ENCODE results near the gene RGSL1.
A peak's percentile ranks its signal among the peaks of the same experiment; 100 is the strongest.
"Not testable (repeated sequence)": the region's sequence is repeated elsewhere in the genome, so short reads cannot be mapped to it uniquely, and the experiment has no call there.

RGSL1 gene

GRCh38 chr1:182441719-182442118 lies 8.2 kb upstream of the RGSL1 start:
- no peak for DNase-seq (ENCODE audit: low read depth)
- no peak overlapping the region for H3K4me3 ChIP-seq (ENCODE audit: low read depth, low read length)
- in situ Hi-C loops (cut with HindIII; ENCODE audit: low sequenced_read_pairs) = no loop called here
- TF ChIP-seq, protein P1, sequence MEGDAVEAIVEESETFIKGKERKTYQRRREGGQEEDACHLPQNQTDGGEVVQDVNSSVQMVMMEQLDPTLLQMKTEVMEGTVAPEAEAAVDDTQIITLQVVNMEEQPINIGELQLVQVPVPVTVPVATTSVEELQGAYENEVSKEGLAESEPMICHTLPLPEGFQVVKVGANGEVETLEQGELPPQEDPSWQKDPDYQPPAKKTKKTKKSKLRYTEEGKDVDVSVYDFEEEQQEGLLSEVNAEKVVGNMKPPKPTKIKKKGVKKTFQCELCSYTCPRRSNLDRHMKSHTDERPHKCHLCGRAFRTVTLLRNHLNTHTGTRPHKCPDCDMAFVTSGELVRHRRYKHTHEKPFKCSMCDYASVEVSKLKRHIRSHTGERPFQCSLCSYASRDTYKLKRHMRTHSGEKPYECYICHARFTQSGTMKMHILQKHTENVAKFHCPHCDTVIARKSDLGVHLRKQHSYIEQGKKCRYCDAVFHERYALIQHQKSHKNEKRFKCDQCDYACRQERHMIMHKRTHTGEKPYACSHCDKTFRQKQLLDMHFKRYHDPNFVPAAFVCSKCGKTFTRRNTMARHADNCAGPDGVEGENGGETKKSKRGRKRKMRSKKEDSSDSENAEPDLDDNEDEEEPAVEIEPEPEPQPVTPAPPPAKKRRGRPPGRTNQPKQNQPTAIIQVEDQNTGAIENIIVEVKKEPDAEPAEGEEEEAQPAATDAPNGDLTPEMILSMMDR (IDR thresholded peaks at IDR 0.05; ENCODE audit: low read depth, low read length, missing control alignments) = no peak

DNA sequence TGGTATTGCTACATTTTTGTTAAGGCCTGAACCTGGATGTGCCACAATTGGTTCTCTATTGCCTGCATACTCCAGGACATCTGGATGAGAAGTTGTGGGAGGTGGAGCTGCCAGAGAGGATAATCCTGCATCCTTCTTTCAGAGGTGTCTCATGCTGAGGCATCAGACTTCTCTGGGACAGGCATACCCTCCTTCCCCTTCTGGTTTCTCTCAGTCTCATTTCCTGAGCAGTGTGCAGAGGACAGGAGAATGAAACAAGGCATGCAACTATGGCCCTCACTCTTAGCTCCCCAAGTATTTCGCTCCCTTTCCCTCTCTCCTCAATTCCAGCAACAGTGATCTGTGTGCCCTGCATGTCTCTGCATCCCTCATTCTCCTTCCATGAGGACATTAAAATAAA lies 7.6 kb upstream of the RGSL1 start:
- in situ Hi-C loops (cut with HindIII; ENCODE audit: low sequenced_read_pairs) = no loop called here
- DNase-seq (ENCODE audit: low read depth) = no peak
- TF ChIP-seq, protein P1 (IDR thresholded peaks at IDR 0.05; ENCODE audit: low read depth, low read length, missing control alignments) = no peak
- no peak overlapping the region for H3K4me3 ChIP-seq (ENCODE audit: low read depth, low read length)

- in situ Hi-C loops (cut with HindIII; ENCODE audit: low sequenced_read_pairs) = no loop called here
- TF ChIP-seq, protein P1 (IDR thresholded peaks at IDR 0.05; ENCODE audit: low read depth, low read length, missing control alignments) = no peak
- DNase-seq (ENCODE audit: low read depth) = no peak
- no peak overlapping the region for H3K4me3 ChIP-seq (ENCODE audit: low read depth, low read length)
Measured at GRCh38 chr1:182444497-182444896, 5.4 kb upstream of the RGSL1 start.

DNA sequence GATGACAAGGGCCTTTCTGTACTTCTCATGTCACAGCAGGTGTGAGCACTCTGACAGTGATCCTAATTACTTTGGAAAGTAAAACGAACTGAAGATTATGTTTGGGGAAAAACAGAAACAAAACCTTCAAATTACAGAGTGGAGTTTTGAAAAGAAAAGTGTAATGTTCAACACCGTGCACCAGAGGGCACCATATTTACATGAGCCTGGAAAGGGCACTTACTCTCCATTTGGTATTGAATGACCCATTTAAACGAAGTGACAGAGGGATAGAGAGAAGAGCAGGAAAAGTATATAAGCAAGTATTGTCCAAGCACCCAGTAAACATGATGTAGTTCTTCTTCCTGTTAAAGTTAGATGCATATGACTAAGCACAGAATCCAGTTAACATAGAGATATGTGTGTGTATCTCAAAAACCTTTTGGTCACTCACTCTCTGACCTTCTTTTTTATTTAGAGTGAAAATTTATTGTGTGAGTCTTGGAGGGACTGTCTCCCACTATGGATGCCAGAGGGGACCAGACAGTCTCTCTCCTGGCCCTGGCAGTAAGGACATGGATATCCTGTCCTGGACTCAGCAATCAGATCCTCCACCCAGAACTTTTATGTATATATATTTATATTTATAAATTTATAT lies 3.8 kb upstream of the RGSL1 start:
- no peak overlapping the region for H3K4me3 ChIP-seq (ENCODE audit: low read depth, low read length)
- no peak for DNase-seq (ENCODE audit: low read depth)
- in situ Hi-C loops (cut with HindIII; ENCODE audit: low sequenced_read_pairs) = no loop called here
- TF ChIP-seq, protein P1 (IDR thresholded peaks at IDR 0.05; ENCODE audit: low read depth, low read length, missing control alignments) = peak; percentile 55

DNA sequence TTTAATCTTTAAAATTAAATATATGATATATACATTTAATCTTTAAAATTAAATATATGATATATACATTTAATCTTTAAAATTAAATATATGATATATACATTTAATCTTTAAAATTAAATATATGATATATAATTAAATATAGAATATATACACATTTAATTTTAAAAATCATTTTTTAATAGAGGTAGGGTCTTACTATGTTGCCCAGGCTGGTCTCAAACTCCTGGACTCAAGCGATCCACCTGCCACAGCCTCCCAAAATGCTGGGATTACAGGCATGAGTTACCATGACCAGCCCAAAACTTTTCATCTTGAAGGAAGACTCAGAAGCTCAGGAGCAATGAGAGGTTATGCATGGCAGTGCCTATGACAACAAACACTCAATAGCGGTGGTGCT lies 2.8 kb upstream of the RGSL1 start:
- in situ Hi-C loops (cut with HindIII; ENCODE audit: low sequenced_read_pairs); DNase-seq (ENCODE audit: low read depth); H3K4me3 ChIP-seq (ENCODE audit: low read depth, low read length): not testable (repeated sequence)

GRCh38 chr1:182447660-182448059 lies 2.3 kb upstream of the RGSL1 start:
- TF ChIP-seq, protein P1 (IDR thresholded peaks at IDR 0.05; ENCODE audit: low read depth, low read length, missing control alignments) = no peak

DNA sequence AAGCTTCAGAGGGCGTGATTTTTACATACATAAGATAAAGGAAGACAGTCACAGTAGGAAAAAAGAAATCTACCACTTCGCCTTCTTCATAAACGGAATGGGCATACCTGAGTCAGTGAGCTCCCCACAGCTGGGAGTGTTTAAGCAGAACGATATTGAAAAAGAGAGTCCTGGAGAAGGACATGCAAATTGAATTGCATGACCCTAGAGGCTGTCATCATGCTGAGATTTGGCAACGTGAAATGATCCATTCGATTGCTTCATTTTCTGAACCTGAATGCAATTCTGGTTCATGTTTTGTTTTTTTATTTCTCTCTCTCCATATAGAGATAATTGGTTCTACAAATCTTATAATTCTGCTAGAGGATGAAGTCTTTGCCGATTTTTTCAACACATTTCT lies 3.7 kb downstream of the RGSL1 start:
- TF ChIP-seq, protein P1 (IDR thresholded peaks at IDR 0.05; ENCODE audit: low read depth, low read length, missing control alignments) = no peak
- no peak for DNase-seq (ENCODE audit: low read depth)
- no peak overlapping the region for H3K4me3 ChIP-seq (ENCODE audit: low read depth, low read length)
- in situ Hi-C loops (cut with HindIII; ENCODE audit: low sequenced_read_pairs) = no loop called here

More at GRCh38 chr1:182447660-182448059, 2.3 kb upstream of the RGSL1 start:
- no peak for DNase-seq (ENCODE audit: low read depth)
- no peak overlapping the region for H3K4me3 ChIP-seq (ENCODE audit: low read depth, low read length)
- in situ Hi-C loops (cut with HindIII; ENCODE audit: low sequenced_read_pairs) = no loop called here
